IMR-90 (cell line): Measurements from ENCODE around the gene ZMYND11. TPM values are rescaled to one million over a fixed set of nuclear protein-coding genes. Genes with fewer than 3 reads are reported as not detected.

ENCODE experiments used
- ATAC-seq: fragments of 200-7000 bp; cut with Tn5 transposase; 2 replicates; pipeline ENCODE4 v1.9.1; 2020; ENCODE audit warnings: low read depth, mild to moderate bottlenecking, moderate library complexity
- BruUV-seq: library from RNA; stranded (reverse); fragments of 400-500 nt; replicated peaks from 2 replicates; lab custom pipeline; 2021; lab: Mats Ljungman, UMichigan
- CTCF ChIA-PET: fragments of 300-600 bp; formaldehyde crosslinking; extraction: SDS; loops from one replicate; lab custom pipeline; 2021; ENCODE audit warnings: antibody characterized with exemption; lab: Yijun Ruan, JAX
- POLR2A ChIA-PET: fragments of 300-600 bp; sonication (Branson Sonifier 250); formaldehyde crosslinking; loops from one replicate; lab custom pipeline; 2022; ENCODE audit warnings: antibody characterized with exemption; ENCODE audit not compliant: unreplicated experiment; lab: Charles Lee
- DNase-seq: peaks from one replicate; pipeline ENCODE4 v3.0.0; 2013
- H2AFZ ChIP-seq: replicated peaks from 2 replicates; pipeline ENCODE3; 2013; ENCODE audit warnings: low read length, mild to moderate bottlenecking; ENCODE audit not compliant: poor library complexity
- H2AK5ac ChIP-seq: 2 replicates; pipeline ENCODE4 v1.6.1; 2013; ENCODE audit warnings: low read depth, low read length, inconsistent platforms
- H2AK9ac ChIP-seq: replicated peaks from 2 replicates; pipeline ENCODE3; 2013; ENCODE audit warnings: mild to moderate bottlenecking, low read depth, low read length, moderate library complexity; ENCODE audit not compliant: poor library complexity
- H2BK120ac ChIP-seq: 2 replicates; pipeline ENCODE4 v1.6.1; 2013; ENCODE audit warnings: low read depth, low read length, inconsistent platforms
- H2BK15ac ChIP-seq: 3 replicates; pipeline ENCODE4 v1.6.1; 2013; ENCODE audit warnings: low read depth, low read length, inconsistent platforms
- H2BK20ac ChIP-seq: 2 replicates; pipeline ENCODE4 v1.6.1; 2013; ENCODE audit warnings: low read depth, mild to moderate bottlenecking, inconsistent platforms, low read length, moderate library complexity
- H2BK5ac ChIP-seq: 2 replicates; pipeline ENCODE4 v1.6.1; 2013; ENCODE audit warnings: mild to moderate bottlenecking, low read depth, low read length, inconsistent platforms; ENCODE audit not compliant: poor library complexity, severe bottlenecking
- H3K14ac ChIP-seq: replicated peaks from 2 replicates; pipeline ENCODE4 v1.6.1; 2013; ENCODE audit warnings: low read depth, low read length, inconsistent platforms
- H3K18ac ChIP-seq: 2 replicates; pipeline ENCODE4 v1.6.1; 2013; ENCODE audit warnings: low read depth, low read length, control low read depth
- H3K23ac ChIP-seq: 2 replicates; pipeline ENCODE4 v1.6.1; 2013; ENCODE audit warnings: low read depth, low read length, inconsistent platforms
- H3K27ac ChIP-seq: 2 replicates; pipeline ENCODE4 v1.5.1; 2013; ENCODE audit warnings: mild to moderate bottlenecking, control low read depth, low read length; ENCODE audit not compliant: insufficient read depth
- H3K27me3 ChIP-seq: 2 replicates; pipeline ENCODE4 v1.6.1; 2013; ENCODE audit warnings: low read length; ENCODE audit not compliant: control insufficient read depth, insufficient read depth
- H3K36me3 ChIP-seq: 2 replicates; pipeline ENCODE4 v1.6.1; 2013; ENCODE audit warnings: low read length, mixed read lengths; ENCODE audit not compliant: control insufficient read depth, insufficient read depth
- H3K4ac ChIP-seq: 2 replicates; pipeline ENCODE4 v1.6.1; 2013; ENCODE audit warnings: low read depth, low read length, inconsistent platforms
- H3K4me1 ChIP-seq: 2 replicates; pipeline ENCODE4 v1.6.1; 2013; ENCODE audit warnings: low read length, mixed read lengths; ENCODE audit not compliant: control insufficient read depth, insufficient read depth
- H3K4me2 ChIP-seq: 2 replicates; pipeline ENCODE4 v1.6.1; 2013; ENCODE audit warnings: low read depth, mild to moderate bottlenecking, control low read depth, low read length, moderate library complexity
- H3K4me3 ChIP-seq: 2 replicates; pipeline ENCODE4 v1.5.1; 2013; ENCODE audit warnings: low read depth, mild to moderate bottlenecking, control low read depth, low read length, moderate library complexity; ENCODE audit not compliant: insufficient read depth
- H3K56ac ChIP-seq: 2 replicates; pipeline ENCODE4 v1.6.1; 2013; ENCODE audit warnings: low read length, inconsistent platforms; ENCODE audit not compliant: insufficient read depth; ENCODE audit errors: extremely low read depth
- H3K79me1 ChIP-seq, 2 experiments: 2 replicates each; pipeline ENCODE4 v1.6.1; 2013; ENCODE audit warnings: low read length in 2 of 2, inconsistent platforms in 1 of 2, low read depth in 1 of 2
- H3K9ac ChIP-seq: 2 replicates; pipeline ENCODE4 v1.6.1; 2013; ENCODE audit warnings: low read depth, low read length, control low read depth
- H3K9me1 ChIP-seq: 2 replicates; pipeline ENCODE4 v1.6.1; 2013; ENCODE audit warnings: low read length, inconsistent platforms; ENCODE audit not compliant: insufficient read depth
- H3K9me3 ChIP-seq: 2 replicates; pipeline ENCODE4 v1.6.1; 2013; ENCODE audit warnings: low read length; ENCODE audit not compliant: control insufficient read depth, insufficient read depth
- H4K20me1 ChIP-seq: 2 replicates; pipeline ENCODE4 v1.6.1; 2013; ENCODE audit warnings: low read length, inconsistent platforms; ENCODE audit not compliant: insufficient read depth
- H4K5ac ChIP-seq: 2 replicates; pipeline ENCODE4 v1.6.1; 2013; ENCODE audit warnings: mild to moderate bottlenecking, low read depth, low read length, control low read depth
- H4K8ac ChIP-seq, 2 experiments: 2 replicates each; pipeline ENCODE4 v1.6.1; 2013; ENCODE audit warnings: low read depth in 2 of 2, low read length in 2 of 2, control low read depth in 1 of 2, inconsistent platforms in 1 of 2
- H4K91ac ChIP-seq: 2 replicates; pipeline ENCODE4 v1.6.1; 2013; ENCODE audit warnings: low read depth, low read length, inconsistent platforms; ENCODE audit not compliant: insufficient read depth
- BHLHE40 ChIP-seq: fragments of 150-350 bp; IDR thresholded peaks from 2 replicates; pipeline ENCODE4 v1.6.1; 2016; ENCODE audit warnings: mild to moderate bottlenecking, low read depth, low read length
- POLR2A ChIP-seq: IDR thresholded peaks from 2 replicates; pipeline ENCODE4 v1.6.1; 2012; ENCODE audit warnings: mild to moderate bottlenecking, low read depth, low read length
- WGBS, 2 experiments: methylation state at CpG; one replicate each; pipeline versions ENCODE4 v1.1.5 to v1.1.7; 2013; ENCODE audit warnings: missing lambda C conversion rate in 2 of 2; ENCODE audit not compliant: insufficient read length in 1 of 2; ENCODE audit errors: extremely low coverage in 2 of 2; 5-methylcytosine and 5-hydroxymethylcytosine counted together
- dilution Hi-C: fragments of 300-500 bp; cut with HindIII; formaldehyde crosslinking; loops from one replicate; pipeline ENCODE4 v1.14.3; 2018; ENCODE audit warnings: low sequenced_read_pairs; ENCODE audit not compliant: unreplicated experiment
- in situ Hi-C: fragments of 300-500 bp; cut with MboI; formaldehyde crosslinking; loops from 3 replicates; pipeline ENCODE4 v1.14.3; 2019; ENCODE audit warnings: low sequenced_read_pairs, inconsistent platforms, mixed read lengths
- intact Hi-C: fragments of 100-400 bp; cut with micrococcal nuclease; formaldehyde crosslinking; loops from 2 replicates; pipeline ENCODE4 v1.10.0; 2022
- polyA plus RNA-seq, 3 experiments: library from polyadenylated mRNA; depleted of rRNA; stranded (reverse); fragments of >200 nt; gene quantifications; 2 replicates each; pipeline ENCODE4 v1.2.3, GENCODE V29; 2012; ENCODE audit warnings: low replicate concordance in 1 of 3
- total RNA-seq: library from RNA; depleted of rRNA; stranded (reverse); fragments of >200 nt; gene quantifications from 2 replicates; pipeline ENCODE4 v1.2.3, GENCODE V29; 2012
- TF ChIP-seq, protein P1 (sequence below): conservative IDR thresholded peaks from 2 replicates; pipeline ENCODE4 v1.5.1; 2012; ENCODE audit warnings: mild to moderate bottlenecking, low read depth, low read length, improper control_type of control experiment
- TF ChIP-seq, protein P2 (sequence below): fragments of 150-350 bp; IDR thresholded peaks from 2 replicates; pipeline ENCODE4 v1.6.1; 2016; ENCODE audit warnings: low read depth, mild to moderate bottlenecking, low read length, moderate library complexity, borderline replicate concordance

Gene ZMYND11
- total and polyA plus RNA-seq, 2 of the 4 experiments (the other 2 are of a cell fraction) = 39.5 to 72.2 TPM

- H2BK120ac ChIP-seq = no peak overlapping the region
- no peak overlapping the region for H2BK20ac ChIP-seq
- H2AFZ ChIP-seq = no peak overlapping the region
- no peak overlapping the region for H3K27ac ChIP-seq
- no peak overlapping the region for H4K8ac ChIP-seq
- H3K23ac ChIP-seq = no peak overlapping the region
- H3K4me2 ChIP-seq = no peak overlapping the region
- no peak for DNase-seq
- no peak overlapping the region for H2BK5ac ChIP-seq
- H3K18ac ChIP-seq = no peak overlapping the region
- ChIA-PET CTCF (interaction anchor here (0.7 kb wide), 1 partner anchor 74 kb away, joined by 3 read pairs; no protein-coding TSS in a partner anchor), POLR2A (no interaction called here)
- intact Hi-C loops (no loop called here), in situ Hi-C loops (no loop called here), dilution Hi-C loops (no loop called here)
- no peak overlapping the region for H3K4ac ChIP-seq
- no peak overlapping the region for H2AK5ac ChIP-seq
- peaks cover 4% of the 10 kb centered on the region for H3K36me3 ChIP-seq
- H3K9me3 ChIP-seq = no peaks in the 10 kb centered on the region
- no peaks in the 10 kb centered on the region for H3K4me1 ChIP-seq
- peaks cover 4% of the 10 kb centered on the region; the same call in 1 of the 2 replicates for H4K20me1 ChIP-seq
- no peak overlapping the region for H2AK9ac ChIP-seq
- WGBS, 2 experiments = no CpG with 5 or more reads among the region's 4 CpGs
- no peak overlapping the region for H4K5ac ChIP-seq
- TF ChIP-seq, protein P1, sequence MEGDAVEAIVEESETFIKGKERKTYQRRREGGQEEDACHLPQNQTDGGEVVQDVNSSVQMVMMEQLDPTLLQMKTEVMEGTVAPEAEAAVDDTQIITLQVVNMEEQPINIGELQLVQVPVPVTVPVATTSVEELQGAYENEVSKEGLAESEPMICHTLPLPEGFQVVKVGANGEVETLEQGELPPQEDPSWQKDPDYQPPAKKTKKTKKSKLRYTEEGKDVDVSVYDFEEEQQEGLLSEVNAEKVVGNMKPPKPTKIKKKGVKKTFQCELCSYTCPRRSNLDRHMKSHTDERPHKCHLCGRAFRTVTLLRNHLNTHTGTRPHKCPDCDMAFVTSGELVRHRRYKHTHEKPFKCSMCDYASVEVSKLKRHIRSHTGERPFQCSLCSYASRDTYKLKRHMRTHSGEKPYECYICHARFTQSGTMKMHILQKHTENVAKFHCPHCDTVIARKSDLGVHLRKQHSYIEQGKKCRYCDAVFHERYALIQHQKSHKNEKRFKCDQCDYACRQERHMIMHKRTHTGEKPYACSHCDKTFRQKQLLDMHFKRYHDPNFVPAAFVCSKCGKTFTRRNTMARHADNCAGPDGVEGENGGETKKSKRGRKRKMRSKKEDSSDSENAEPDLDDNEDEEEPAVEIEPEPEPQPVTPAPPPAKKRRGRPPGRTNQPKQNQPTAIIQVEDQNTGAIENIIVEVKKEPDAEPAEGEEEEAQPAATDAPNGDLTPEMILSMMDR = no peak
- TF ChIP-seq, protein P2, sequence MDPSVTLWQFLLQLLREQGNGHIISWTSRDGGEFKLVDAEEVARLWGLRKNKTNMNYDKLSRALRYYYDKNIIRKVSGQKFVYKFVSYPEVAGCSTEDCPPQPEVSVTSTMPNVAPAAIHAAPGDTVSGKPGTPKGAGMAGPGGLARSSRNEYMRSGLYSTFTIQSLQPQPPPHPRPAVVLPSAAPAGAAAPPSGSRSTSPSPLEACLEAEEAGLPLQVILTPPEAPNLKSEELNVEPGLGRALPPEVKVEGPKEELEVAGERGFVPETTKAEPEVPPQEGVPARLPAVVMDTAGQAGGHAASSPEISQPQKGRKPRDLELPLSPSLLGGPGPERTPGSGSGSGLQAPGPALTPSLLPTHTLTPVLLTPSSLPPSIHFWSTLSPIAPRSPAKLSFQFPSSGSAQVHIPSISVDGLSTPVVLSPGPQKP = no peak
- TF ChIP-seq BHLHE40 = no peak
- TF ChIP-seq POLR2A = no peak
- no peak overlapping the region for H3K14ac ChIP-seq
- H3K4me3 ChIP-seq = no peak overlapping the region
- no peak overlapping the region for H2BK15ac ChIP-seq
- no peak overlapping the region for H3K56ac ChIP-seq
- no TSS peak for BruUV-seq
- H3K9me1 ChIP-seq = 0 out of 2 replicates have a peak, but pooled peaks cover 2% of the 10 kb centered on the region
- no peaks in the 10 kb centered on the region for H3K27me3 ChIP-seq
- H3K79me1 ChIP-seq = peaks cover 14 to 28% of the 10 kb centered on the region in 2 experiments
- ATAC-seq = no peak
- H3K9ac ChIP-seq = no peak overlapping the region
- H4K91ac ChIP-seq = no peak overlapping the region
Observed at GRCh38 chr10:215444-215843, 80.2 kb downstream of the ZMYND11 start.
